OCI-LY1 (cell line): ENCODE data around the gene PRAMEF14.
"Not testable (repeated sequence)": the region's sequence is repeated elsewhere in the genome, so short reads cannot be mapped to it uniquely, and the experiment has no call there.

Experiments used
- CTCF ChIP-seq: fragments of 200-600 bp; sonication (generic), shearing (Covaris generic); IDR thresholded peaks from 2 replicates; pipeline ENCODE4 v1.5.1; 2017; ENCODE audit warnings: mild to moderate bottlenecking, antibody characterized with exemption, low read length, moderate library complexity, mixed read lengths
- EZH2 ChIP-seq: fragments of 200-600 bp; sonication (generic), shearing (Covaris generic); IDR thresholded peaks from 2 replicates; pipeline ENCODE4 v1.8.0; 2017; ENCODE audit warnings: borderline replicate concordance, mixed run types, mild to moderate bottlenecking, antibody characterized with exemption, low read length, moderate library complexity, mixed read lengths

- TF ChIP-seq CTCF, EZH2: not testable (repeated sequence)
Observed at GRCh38 chr1:13297216-13297931, 49.6 kb downstream of the PRAMEF14 start.
